Endothelial cell of umbilical vein (primary cell): ENCODE data around the gene ATXN7. TPM values are rescaled to one million over a fixed set of nuclear protein-coding genes. Genes with fewer than 3 reads are reported as not detected.

Experiments
- BruUV-seq: library from RNA; stranded (reverse); fragments of 400-500 nt; replicated peaks from 2 replicates; lab custom pipeline; 2021; lab: Mats Ljungman, UMichigan
- CTCF ChIA-PET: fragments of 300-600, 350-600 bp; sonication (Branson Sonifier 250); formaldehyde crosslinking; loops from one replicate; lab custom pipeline; 2021; ENCODE audit warnings: antibody characterized with exemption, inconsistent platforms; lab: Charles Lee
- POLR2A ChIA-PET: fragments of 300-600, 350-600 bp; sonication (Branson Sonifier 250); formaldehyde crosslinking; loops from one replicate; lab custom pipeline; 2021; ENCODE audit warnings: antibody characterized with exemption, inconsistent platforms; lab: Charles Lee
- DNase-seq: peaks from one replicate; pipeline ENCODE4 v3.0.0-alpha.2; 2011; ENCODE audit warnings: low read depth, low spot score
- FAIRE-seq: peaks from 2 replicates; lab custom pipeline; 2011; peaks lifted over from hg19 to GRCh38; lab: Jason Lieb, UNC
- H2AFZ ChIP-seq: 2 replicates; pipeline ENCODE4 v1.6.0; 2012; ENCODE audit warnings: low read depth, low read length, control low read depth, inconsistent platforms
- H3K27ac ChIP-seq: 2 replicates; pipeline ENCODE4 v1.5.1; 2011; ENCODE audit warnings: low read depth, mild to moderate bottlenecking, control low read depth, low read length, moderate library complexity; ENCODE audit not compliant: insufficient read depth
- H3K27me3 ChIP-seq, 2 experiments: 2 replicates each; pipeline versions ENCODE4 v1.6.0 to v1.6.1; 2011; ENCODE audit warnings: low read length in 2 of 2, mixed read lengths in 1 of 2; ENCODE audit not compliant: control insufficient read depth in 2 of 2, insufficient read depth in 2 of 2
- H3K36me3 ChIP-seq, 2 experiments: 2 replicates in 1 of 2; 3 replicates in 1 of 2; pipeline ENCODE4 v1.5.1; 2011; ENCODE audit warnings: low read length in 2 of 2, mild to moderate bottlenecking in 1 of 2, moderate library complexity in 1 of 2; ENCODE audit not compliant: control insufficient read depth in 2 of 2, insufficient read depth in 2 of 2; ENCODE audit errors: extremely low read depth in 1 of 2
- H3K4me1 ChIP-seq: 3 replicates; pipeline ENCODE4 v1.5.1; 2011; ENCODE audit warnings: mild to moderate bottlenecking, low read length; ENCODE audit not compliant: control insufficient read depth, insufficient read depth; ENCODE audit errors: extremely low read depth
- H3K4me2 ChIP-seq: 2 replicates; pipeline ENCODE4 v1.6.1; 2011; ENCODE audit warnings: low read length, control low read depth, mixed read lengths; ENCODE audit not compliant: insufficient read depth
- H3K4me3 ChIP-seq, 3 experiments: fragments of 200-600 bp in 1 of 3; sonication (generic), shearing (Covaris generic) in 1 of 3; replicated peaks in 1 of 3; 2 replicates each; pipeline ENCODE4 v1.5.1; 2011 to 2016; ENCODE audit warnings: control low read depth in 3 of 3, low read length in 3 of 3, mild to moderate bottlenecking in 2 of 3, inconsistent platforms in 1 of 3, low read depth in 1 of 3, moderate library complexity in 1 of 3; ENCODE audit not compliant: insufficient read depth in 1 of 3
- H3K79me2 ChIP-seq: 2 replicates; pipeline ENCODE4 v1.6.0; 2012; ENCODE audit warnings: low read length, inconsistent platforms; ENCODE audit not compliant: control insufficient read depth, insufficient read depth
- H3K9ac ChIP-seq: replicated peaks from 2 replicates; pipeline ENCODE3; 2011; ENCODE audit warnings: low read length, control low read depth; ENCODE audit not compliant: insufficient read depth; ENCODE audit errors: extremely low read depth
- H3K9me1 ChIP-seq: replicated peaks from 3 replicates; pipeline ENCODE4 v1.6.0; 2011; ENCODE audit warnings: mild to moderate bottlenecking, low read length; ENCODE audit not compliant: control insufficient read depth, insufficient read depth; ENCODE audit errors: extremely low read depth
- H3K9me3 ChIP-seq: replicated peaks from 2 replicates; pipeline ENCODE4 v1.5.1; 2012; ENCODE audit warnings: low read length, inconsistent platforms; ENCODE audit not compliant: control insufficient read depth, insufficient read depth
- H4K20me1 ChIP-seq: replicated peaks from 2 replicates; pipeline ENCODE3; 2011; ENCODE audit warnings: mild to moderate bottlenecking, low read length; ENCODE audit not compliant: control insufficient read depth, insufficient read depth; ENCODE audit errors: extremely low read depth
- MYC ChIP-seq: IDR thresholded peaks from one replicate; pipeline ENCODE4 v1.6.1; 2011; ENCODE audit warnings: mild to moderate bottlenecking, low read depth, low read length
- POLR2AphosphoS5 ChIP-seq: IDR thresholded peaks from 2 replicates; pipeline ENCODE4 v1.6.1; 2012; ENCODE audit warnings: low read depth, mild to moderate bottlenecking, control low read depth, low read length, moderate library complexity; ENCODE audit not compliant: insufficient read depth
- dilution Hi-C: fragments of 300-500 bp; cut with MboI; formaldehyde crosslinking; loops from one replicate; pipeline ENCODE4 v1.15.0; 2019; ENCODE audit warnings: low sequenced_read_pairs; ENCODE audit not compliant: extremely low pct_ligation_motif_present
- intact Hi-C: fragments of 100-400 bp; cut with micrococcal nuclease; formaldehyde crosslinking; loops from one replicate; pipeline ENCODE4 v1.10.0; 2022
- polyA plus RNA-seq, 4 experiments: library from polyadenylated mRNA; depleted of rRNA in 3 of 4; stranded (reverse) in 3 of 4; unstranded in 1 of 4; fragments of >200 nt; gene quantifications; 2 replicates each; pipeline versions ENCODE4 v1.2.1 to v1.2.3, GENCODE V29; 2011 to 2012; ENCODE audit warnings: missing spikeins in 1 of 4
- total RNA-seq: library from RNA; stranded (reverse); gene quantifications from 2 replicates; pipeline ENCODE4 v1.2.3, GENCODE V29; 2021
- TF ChIP-seq, protein P1 (sequence below), 2 donors: IDR thresholded peaks; 1 replicate in 1 of 2; 2 replicates in 1 of 2; pipeline ENCODE4 v1.5.1; 2011; ENCODE audit warnings: low read length in 2 of 2, mild to moderate bottlenecking in 2 of 2, moderate library complexity in 2 of 2, control low read depth in 1 of 2, inconsistent platforms in 1 of 2, low read depth in 1 of 2; ENCODE audit not compliant: insufficient read depth in 1 of 2; ENCODE audit errors: extremely low read depth in 1 of 2

The ATXN7 gene
- total and polyA plus RNA-seq, 2 donors (not counting 3 experiments of a cell fraction or from before 2014, with no cell fraction given) = 21.2 to 34.7 TPM

- FAIRE-seq = peak; percentile 93
- H3K9ac ChIP-seq = no peak overlapping the region
These were observed 167.1 kb downstream of the ATXN7 start for GRCh38 chr3:64030741-64031140.

More at GRCh38 chr3:64030741-64031140, 167.1 kb downstream of the ATXN7 start:
- H3K4me2 ChIP-seq = peak overlapping the region; percentile 54
- no peaks in the 10 kb centered on the region for H4K20me1 ChIP-seq
- H3K27me3 ChIP-seq = peaks cover 19 to 45% of the 10 kb centered on the region in 2 experiments
- ChIA-PET POLR2A (no interaction called here), CTCF (interaction anchor here (0.6 to 6.7 kb wide), 27 partner anchors 22 to 680 kb away, joined by 3 to 112 read pairs (median 4); partner anchors contain the start of gene PRICKLE2)
- H2AFZ ChIP-seq = peak overlapping the region; percentile 60
- H3K9me1 ChIP-seq = no peaks in the 10 kb centered on the region
- no TSS peak for BruUV-seq
- TF ChIP-seq POLR2AphosphoS5 (no peak), MYC (peak; percentile 44)
- TF ChIP-seq, protein P1, sequence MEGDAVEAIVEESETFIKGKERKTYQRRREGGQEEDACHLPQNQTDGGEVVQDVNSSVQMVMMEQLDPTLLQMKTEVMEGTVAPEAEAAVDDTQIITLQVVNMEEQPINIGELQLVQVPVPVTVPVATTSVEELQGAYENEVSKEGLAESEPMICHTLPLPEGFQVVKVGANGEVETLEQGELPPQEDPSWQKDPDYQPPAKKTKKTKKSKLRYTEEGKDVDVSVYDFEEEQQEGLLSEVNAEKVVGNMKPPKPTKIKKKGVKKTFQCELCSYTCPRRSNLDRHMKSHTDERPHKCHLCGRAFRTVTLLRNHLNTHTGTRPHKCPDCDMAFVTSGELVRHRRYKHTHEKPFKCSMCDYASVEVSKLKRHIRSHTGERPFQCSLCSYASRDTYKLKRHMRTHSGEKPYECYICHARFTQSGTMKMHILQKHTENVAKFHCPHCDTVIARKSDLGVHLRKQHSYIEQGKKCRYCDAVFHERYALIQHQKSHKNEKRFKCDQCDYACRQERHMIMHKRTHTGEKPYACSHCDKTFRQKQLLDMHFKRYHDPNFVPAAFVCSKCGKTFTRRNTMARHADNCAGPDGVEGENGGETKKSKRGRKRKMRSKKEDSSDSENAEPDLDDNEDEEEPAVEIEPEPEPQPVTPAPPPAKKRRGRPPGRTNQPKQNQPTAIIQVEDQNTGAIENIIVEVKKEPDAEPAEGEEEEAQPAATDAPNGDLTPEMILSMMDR (IDR thresholded peaks at IDR 0.05; ENCODE audit: extremely low read depth in 1 of 2, insufficient read depth in 1 of 2, low read depth in 1 of 2, low read length in 2 of 2) = peak; percentile 77 to 82
- no peaks in the 10 kb centered on the region for H3K36me3 ChIP-seq
- no peak overlapping the region for H3K27ac ChIP-seq
- DNase-seq = peak; percentile 66
- H3K4me3 ChIP-seq = peak overlapping the region in 1 of 3 experiments; percentile 4
- H3K9me3 ChIP-seq = no peaks in the 10 kb centered on the region
- intact Hi-C loops (loop anchor here (1.0 kb wide), 6 partner anchors 136 to 454 kb away; partner anchors contain the start of gene PRICKLE2), dilution Hi-C loops (loop anchor here (25.0 kb wide), 1 partner anchor 432 kb away; no protein-coding TSS in a partner anchor)
- H3K4me1 ChIP-seq = no peaks in the 10 kb centered on the region
- H3K79me2 ChIP-seq = no peaks in the 10 kb centered on the region
